WI38 (cell line): Measurements from ENCODE around the gene SLC25A21.

Source experiments
- H3K4me3 ChIP-seq: 2 replicates; pipeline ENCODE4 v1.5.1; 2011; ENCODE audit warnings: low read depth, mild to moderate bottlenecking, control low read depth, low read length
- CTCF ChIP-seq: IDR thresholded peaks from 2 replicates; pipeline ENCODE4 v1.5.1; 2012; ENCODE audit warnings: low read depth, mild to moderate bottlenecking, control low read depth, low read length

The SLC25A21 gene

DNA sequence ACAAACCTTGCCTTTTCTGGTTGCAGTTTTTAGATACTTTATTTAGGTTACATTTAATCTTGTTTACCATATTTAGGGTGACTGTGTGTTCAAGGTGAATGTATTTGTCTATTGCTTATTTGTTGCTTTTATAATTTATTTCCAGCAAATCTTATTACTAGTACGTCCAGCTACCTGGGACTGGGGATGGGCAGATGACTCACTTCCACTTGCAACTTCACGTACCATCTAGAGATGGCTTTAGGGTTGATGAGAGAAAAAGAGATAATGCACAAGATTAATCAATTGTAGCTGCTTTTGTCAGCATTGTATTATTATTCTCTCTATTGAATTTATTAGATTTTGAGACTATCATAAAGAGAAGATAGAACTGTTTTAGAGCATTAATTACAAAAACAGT is 30.4 kb upstream of the SLC25A21 start:
- no peak for TF ChIP-seq CTCF

DNA sequence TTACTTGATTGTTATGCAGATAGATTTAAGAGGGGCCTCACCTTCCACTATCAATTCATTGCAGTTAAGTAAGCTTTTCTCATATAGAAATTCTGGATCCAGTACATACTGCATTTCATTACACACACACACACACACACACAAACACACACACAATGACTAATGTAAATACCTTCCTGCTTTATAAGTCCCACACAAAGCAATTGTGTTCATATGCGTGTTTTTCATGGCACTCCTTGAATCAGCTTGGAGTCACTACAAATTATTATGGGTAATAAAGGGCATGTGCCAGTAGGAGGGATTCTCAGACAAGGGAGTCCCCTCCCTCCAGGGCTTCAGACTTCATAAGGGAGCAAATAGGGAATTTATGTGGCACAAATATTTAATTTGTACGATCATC is 29.9 kb upstream of the SLC25A21 start:
- no peak overlapping the region for H3K4me3 ChIP-seq
- TF ChIP-seq CTCF = no peak

More for the DNA sequence above, 30.4 kb upstream of the SLC25A21 start:
- H3K4me3 ChIP-seq = no peak overlapping the region

GRCh38 chr14:37201724-37202123 is 29.3 kb upstream of the SLC25A21 start:
- no peak overlapping the region for H3K4me3 ChIP-seq
- no peak for TF ChIP-seq CTCF

- peak overlapping the region; percentile 64 for H3K4me3 ChIP-seq
- TF ChIP-seq CTCF = no peak
These were observed 26.5 kb upstream of the SLC25A21 start for GRCh38 chr14:37198907-37199306.

- H3K4me3 ChIP-seq = peak overlapping the region; percentile 64
- TF ChIP-seq CTCF = no peak
These were observed 25.8 kb upstream of the SLC25A21 start for GRCh38 chr14:37198273-37198598.

DNA sequence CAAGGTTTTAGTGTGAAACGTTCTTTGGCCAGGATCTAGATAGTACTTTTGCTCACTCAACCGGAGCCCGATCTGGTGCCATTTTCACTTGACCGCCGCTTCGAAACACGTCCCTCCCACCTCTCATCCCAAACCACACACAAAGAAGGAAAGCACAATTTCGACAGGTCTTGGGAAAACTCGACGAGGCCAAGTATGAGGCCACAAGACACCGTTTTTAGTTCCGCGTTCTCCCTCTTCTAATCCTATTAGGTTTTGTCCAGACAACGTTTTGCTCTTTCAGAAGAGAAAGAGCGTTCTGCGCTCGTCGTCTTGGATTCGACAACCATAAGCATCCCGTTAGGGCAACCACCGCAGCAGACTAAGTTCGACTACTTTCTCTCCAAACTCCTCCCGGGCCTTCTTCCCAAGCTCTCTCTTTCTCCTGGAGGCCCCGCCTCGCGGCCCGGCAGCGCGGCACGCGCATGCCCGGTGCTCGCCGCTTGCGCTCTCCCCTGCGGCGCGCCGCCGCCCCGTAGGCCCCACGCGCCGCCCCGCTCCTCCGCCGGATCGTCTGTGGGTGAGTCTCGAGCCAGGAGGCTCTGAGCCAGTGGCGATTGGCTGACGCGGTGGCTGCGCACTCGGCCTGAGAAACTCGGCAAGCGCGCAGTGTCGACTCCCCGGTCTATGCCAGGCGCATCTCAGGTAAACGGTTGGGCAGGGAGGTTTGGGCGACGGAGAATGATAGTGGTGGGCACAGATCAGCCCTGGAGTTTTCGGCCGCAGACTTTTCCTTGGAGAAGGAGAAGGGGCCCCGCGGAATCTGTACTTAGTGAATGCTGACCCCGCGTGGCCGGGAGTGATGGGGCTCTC is 25.2 kb upstream of the SLC25A21 start, which contains the start of gene MIPOL1:
Gene MIPOL1 (plus strand): TSS at position 517 of the 852 bp plus-strand sequence. CDS start 49,952 bp downstream, outside the sequence.
- peak within 1 kb of the TSS; percentile 64 for H3K4me3 ChIP-seq
- TF ChIP-seq CTCF = 0 out of 2 replicates have a peak, but pooled peaks have one; percentile 42

DNA sequence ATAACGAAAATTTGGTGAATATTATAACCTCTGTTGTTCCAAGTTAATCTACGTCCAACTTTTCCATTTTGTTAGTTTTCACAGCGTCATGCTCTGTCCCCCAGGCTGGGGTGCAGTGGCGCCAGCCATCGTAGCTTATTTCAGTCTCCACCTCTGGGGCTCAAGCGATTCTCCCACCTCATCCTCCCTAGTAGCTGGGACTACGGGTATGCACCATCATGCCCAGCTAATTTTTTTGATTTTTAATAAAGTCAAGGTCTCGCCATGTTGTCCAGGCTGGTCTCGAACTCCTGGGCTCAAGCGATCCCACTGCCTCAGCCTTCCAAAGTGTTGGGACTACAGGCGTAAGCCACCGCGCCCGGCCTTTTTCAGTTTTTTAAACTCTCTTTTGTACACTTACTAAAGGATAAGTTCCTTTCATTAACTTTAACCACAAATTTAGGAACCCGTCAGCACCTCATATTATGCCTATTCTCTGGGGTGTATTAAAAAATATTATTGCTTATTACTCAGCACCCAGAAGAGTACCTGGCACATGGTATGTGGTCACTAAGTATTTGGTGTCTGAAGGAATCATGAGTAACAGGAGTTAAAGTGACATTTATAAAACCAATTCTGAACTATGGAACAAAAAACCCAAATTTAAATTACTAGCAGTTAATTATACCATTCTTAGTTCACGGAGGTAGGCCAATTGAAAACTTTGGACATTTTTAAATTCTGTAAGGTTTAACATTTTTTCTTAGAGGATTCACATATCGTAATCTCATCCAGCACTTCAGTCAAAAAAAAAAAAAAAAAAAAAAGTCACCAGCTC is 24.4 kb upstream of the SLC25A21 start:
- peak overlapping the region; percentile 64 for H3K4me3 ChIP-seq
- TF ChIP-seq CTCF = no peak
